HepG2 (cell line): ENCODE measurements around the gene ZNF446. TPM values are rescaled to one million over a fixed set of nuclear protein-coding genes. Genes with fewer than 3 reads are reported as not detected.
A peak's percentile ranks its signal among the peaks of the same experiment; 100 is the strongest.

ENCODE experiments used
- HDAC1 ChIP-seq: sonication (generic); formaldehyde crosslinking; IDR thresholded peaks from 2 replicates; pipeline ENCODE4 v1.5.1; 2020; ENCODE audit warnings: mild to moderate bottlenecking, missing genetic modification reagents
- HNRNPL ChIP-seq: fragments of 200-400 bp; formaldehyde crosslinking; IDR thresholded peaks from 2 replicates; pipeline ENCODE4 v1.6.1; 2017; ENCODE audit warnings: mild to moderate bottlenecking, low read depth, low read length
- HOXA3 ChIP-seq: sonication (generic); formaldehyde crosslinking; IDR thresholded peaks from 2 replicates; pipeline ENCODE4 v1.5.0; 2020; ENCODE audit warnings: missing genetic modification reagents
- MATR3 ChIP-seq: sonication (generic); formaldehyde crosslinking; IDR thresholded peaks from 2 replicates; pipeline ENCODE4 v1.4.0; 2020; ENCODE audit warnings: missing genetic modification reagents
- NFYC ChIP-seq: IDR thresholded peaks from 2 replicates; pipeline ENCODE4 v1.6.1; 2016; ENCODE audit warnings: missing genetic modification reagents, missing compliant biosample characterization
- THRA ChIP-seq: sonication (generic); formaldehyde crosslinking; IDR thresholded peaks from 2 replicates; pipeline ENCODE4 v1.4.0; 2020; ENCODE audit warnings: missing genetic modification reagents, borderline replicate concordance
- USF2 ChIP-seq, 2 experiments: sonication (generic) in 1 of 2; formaldehyde crosslinking in 1 of 2; IDR thresholded peaks; 2 replicates each; pipeline versions ENCODE4 v1.5.1 to v1.6.1; 2011 to 2020; ENCODE audit warnings: borderline replicate concordance in 1 of 2, low read depth in 1 of 2, low read length in 1 of 2, mild to moderate bottlenecking in 1 of 2, missing genetic modification reagents in 1 of 2, moderate library complexity in 1 of 2
- ZNF563 ChIP-seq: sonication (generic); formaldehyde crosslinking; IDR thresholded peaks from 2 replicates; pipeline ENCODE4 v1.8.0; 2022; ENCODE audit warnings: mild to moderate bottlenecking, moderate library complexity, missing genetic modification reagents
- ZNF687 ChIP-seq: sonication (generic); formaldehyde crosslinking; IDR thresholded peaks from 2 replicates; pipeline ENCODE4 v1.5.1; 2020; ENCODE audit warnings: mild to moderate bottlenecking, missing genetic modification reagents, moderate library complexity
- polyA plus RNA-seq, 8 experiments: library from polyadenylated mRNA; depleted of rRNA in 3 of 8; stranded (reverse) in 7 of 8; unstranded in 1 of 8; fragments of >200 nt; fragmentation: Illumina TruSeq in 4 of 8; extraction: Trizol in 4 of 8; gene quantifications; 2 replicates each; pipeline versions ENCODE4 v1.2.1 to v1.2.3, GENCODE V29; 2011 to 2016; ENCODE audit warnings: low read depth in 4 of 8, missing spikeins in 1 of 8, mixed read lengths in 1 of 8; ENCODE audit not compliant: insufficient read depth in 1 of 8
- total RNA-seq, 5 experiments: library from RNA; depleted of rRNA; stranded (reverse); fragments of >200 nt; fragmentation: Illumina TruSeq; extraction: Trizol; gene quantifications; 2 replicates each; pipeline ENCODE4 v1.2.3, GENCODE V29; 2016; ENCODE audit warnings: low read depth in 1 of 5
- TF ChIP-seq, protein P1 (sequence below): sonication (generic); formaldehyde crosslinking; IDR thresholded peaks from 2 replicates; pipeline ENCODE4 v1.4.0; 2020; ENCODE audit warnings: mild to moderate bottlenecking, missing genetic modification reagents

Gene ZNF446
- total and polyA plus RNA-seq, 2 of the 13 experiments (the other 11 are each of a cell fraction or from before 2014, with no cell fraction given), result 3.0 to 3.6 TPM

DNA sequence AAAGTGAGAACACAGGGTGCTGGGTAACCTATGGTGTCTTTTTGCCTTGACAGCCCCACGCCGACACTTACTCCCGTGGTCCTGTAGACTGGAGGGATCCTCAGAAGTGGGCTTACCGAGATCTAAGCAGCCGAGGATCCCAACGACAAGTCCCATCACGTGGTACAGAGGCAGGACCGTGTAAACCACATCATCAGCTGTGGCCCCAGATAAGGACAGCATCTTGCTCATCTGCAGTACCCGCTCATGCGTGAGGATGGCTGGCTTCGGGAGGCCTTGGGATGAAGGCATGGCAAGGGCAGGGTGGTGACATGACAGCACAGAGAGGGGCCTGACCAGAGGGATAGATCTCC is 33.6 kb downstream of the ZNF446 start (continued):
- TF ChIP-seq ZNF687 (CRISPR knock-in tag) (peak; percentile 72), THRA (CRISPR knock-in tag) (no peak), ZNF563 (no peak), HNRNPL (no peak), NFYC (CRISPR knock-in tag) (no peak), HOXA3 (no peak), HDAC1 (CRISPR knock-in tag) (peak; percentile 52; the same call in 1 of the 2 replicates), MATR3 (CRISPR knock-in tag) (no peak), USF2 (IDR thresholded peaks at IDR 0.05; ENCODE audit: low read depth, low read length) (peak; percentile 81), USF2 (CRISPR knock-in tag; IDR thresholded peaks at IDR 0.05; ENCODE audit: borderline replicate concordance) (peak; percentile 83; the same call in 1 of the 2 replicates)
- TF ChIP-seq, protein P1, sequence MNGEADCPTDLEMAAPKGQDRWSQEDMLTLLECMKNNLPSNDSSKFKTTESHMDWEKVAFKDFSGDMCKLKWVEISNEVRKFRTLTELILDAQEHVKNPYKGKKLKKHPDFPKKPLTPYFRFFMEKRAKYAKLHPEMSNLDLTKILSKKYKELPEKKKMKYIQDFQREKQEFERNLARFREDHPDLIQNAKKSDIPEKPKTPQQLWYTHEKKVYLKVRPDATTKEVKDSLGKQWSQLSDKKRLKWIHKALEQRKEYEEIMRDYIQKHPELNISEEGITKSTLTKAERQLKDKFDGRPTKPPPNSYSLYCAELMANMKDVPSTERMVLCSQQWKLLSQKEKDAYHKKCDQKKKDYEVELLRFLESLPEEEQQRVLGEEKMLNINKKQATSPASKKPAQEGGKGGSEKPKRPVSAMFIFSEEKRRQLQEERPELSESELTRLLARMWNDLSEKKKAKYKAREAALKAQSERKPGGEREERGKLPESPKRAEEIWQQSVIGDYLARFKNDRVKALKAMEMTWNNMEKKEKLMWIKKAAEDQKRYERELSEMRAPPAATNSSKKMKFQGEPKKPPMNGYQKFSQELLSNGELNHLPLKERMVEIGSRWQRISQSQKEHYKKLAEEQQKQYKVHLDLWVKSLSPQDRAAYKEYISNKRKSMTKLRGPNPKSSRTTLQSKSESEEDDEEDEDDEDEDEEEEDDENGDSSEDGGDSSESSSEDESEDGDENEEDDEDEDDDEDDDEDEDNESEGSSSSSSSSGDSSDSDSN, result peak; percentile 39; the same call in 1 of the 2 replicates
